Testis (tissue), 3 donors: Measurements from ENCODE around the gene TAS2R13. TPM values are rescaled to one million over a fixed set of nuclear protein-coding genes. Genes with fewer than 3 reads are reported as not detected.

Experiments used
- DNase-seq: peaks from one replicate; pipeline ENCODE4 v3.0.0-alpha.2; 2019
- H3K27ac ChIP-seq, 2 donors: fragments of 200-600 bp; sonication (generic); one replicate each; pipeline ENCODE4 v1.5.1; 2019
- H3K27me3 ChIP-seq: fragments of 200-600 bp; sonication (generic); one replicate; pipeline ENCODE4 v1.5.1; 2019
- H3K36me3 ChIP-seq: fragments of 200-600 bp; sonication (generic); one replicate; pipeline ENCODE4 v1.5.1; 2017; ENCODE audit warnings: low read depth; ENCODE audit errors: missing control alignments
- H3K4me1 ChIP-seq: fragments of 200-600 bp; sonication (generic); one replicate; pipeline ENCODE4 v1.5.1; 2019
- H3K4me3 ChIP-seq, 2 donors: fragments of 200-600 bp; sonication (generic); one replicate each; pipeline ENCODE4 v1.5.1; 2017 to 2019
- H3K9me3 ChIP-seq: fragments of 200-600 bp; sonication (generic); one replicate; pipeline ENCODE4 v1.5.1; 2017
- POLR2A ChIP-seq: fragments of 450-650 bp; IDR thresholded peaks from one replicate; pipeline ENCODE4 v1.6.1; 2017; ENCODE audit warnings: antibody characterized with exemption, mild to moderate bottlenecking, moderate library complexity
- WGBS, 2 donors: methylation state at CpG; one replicate each; pipeline ENCODE4 v1.1.5; 2018; 5-methylcytosine and 5-hydroxymethylcytosine counted together
- intact Hi-C: fragments of 100-400 bp; cut with DNase I; formaldehyde crosslinking; loops from one replicate; pipeline ENCODE4 v1.15.1; 2023; ENCODE audit warnings: low total_unique reads
- polyA plus RNA-seq: library from polyadenylated mRNA; stranded (reverse); fragments of 350-450 nt; fragmentation: Illumina TruSeq; extraction: RNeasy Lipid Tissue Mini Kit (QIAGEN cat#74804); gene quantifications from one replicate; pipeline ENCODE4 v1.2.3, GENCODE V29; 2014; ENCODE audit warnings: low read depth, low replicate concordance; ENCODE audit not compliant: insufficient read depth
- total RNA-seq, 2 donors: library from RNA; depleted of rRNA; stranded (reverse); fragments of >200 nt; gene quantifications; one replicate each; pipeline ENCODE4 v1.2.3, GENCODE V29; 2016
- TF ChIP-seq, protein P1 (sequence below), 3 experiments: fragments of 450-650 bp in 2 of 3; fragments of 200-600 bp in 1 of 3; sonication (generic) in 1 of 3; IDR thresholded peaks; one replicate each; pipeline ENCODE4 v1.5.1; 2016 to 2019; ENCODE audit warnings: antibody characterized with exemption in 3 of 3, mild to moderate bottlenecking in 2 of 3, moderate library complexity in 1 of 3

TAS2R13 gene
- total and polyA plus RNA-seq, 3 donors from 2014 or later: 3.1 to 3.6 TPM; not detected in 1

- no peaks in the 10 kb centered on the region for H3K9me3 ChIP-seq
- no peak overlapping the region for H3K27ac ChIP-seq
- TF ChIP-seq, protein P1, sequence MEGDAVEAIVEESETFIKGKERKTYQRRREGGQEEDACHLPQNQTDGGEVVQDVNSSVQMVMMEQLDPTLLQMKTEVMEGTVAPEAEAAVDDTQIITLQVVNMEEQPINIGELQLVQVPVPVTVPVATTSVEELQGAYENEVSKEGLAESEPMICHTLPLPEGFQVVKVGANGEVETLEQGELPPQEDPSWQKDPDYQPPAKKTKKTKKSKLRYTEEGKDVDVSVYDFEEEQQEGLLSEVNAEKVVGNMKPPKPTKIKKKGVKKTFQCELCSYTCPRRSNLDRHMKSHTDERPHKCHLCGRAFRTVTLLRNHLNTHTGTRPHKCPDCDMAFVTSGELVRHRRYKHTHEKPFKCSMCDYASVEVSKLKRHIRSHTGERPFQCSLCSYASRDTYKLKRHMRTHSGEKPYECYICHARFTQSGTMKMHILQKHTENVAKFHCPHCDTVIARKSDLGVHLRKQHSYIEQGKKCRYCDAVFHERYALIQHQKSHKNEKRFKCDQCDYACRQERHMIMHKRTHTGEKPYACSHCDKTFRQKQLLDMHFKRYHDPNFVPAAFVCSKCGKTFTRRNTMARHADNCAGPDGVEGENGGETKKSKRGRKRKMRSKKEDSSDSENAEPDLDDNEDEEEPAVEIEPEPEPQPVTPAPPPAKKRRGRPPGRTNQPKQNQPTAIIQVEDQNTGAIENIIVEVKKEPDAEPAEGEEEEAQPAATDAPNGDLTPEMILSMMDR (IDR thresholded peaks at IDR 0.05): no peak
- no peak for TF ChIP-seq POLR2A
- intact Hi-C loops: no loop called here
- no peaks in the 10 kb centered on the region for H3K4me1 ChIP-seq
- no peaks in the 10 kb centered on the region for H3K27me3 ChIP-seq
- no peaks in the 10 kb centered on the region for H3K36me3 ChIP-seq
- no peak for DNase-seq
- H3K4me3 ChIP-seq: no peak overlapping the region
These were observed 20.1 kb downstream of the TAS2R13 start for GRCh38 chr12:10889226-10889625.

- intact Hi-C loops: no loop called here
- Histone ChIP-seq H3K36me3 (no peaks in the 10 kb centered on the region), H3K9me3 (no peaks in the 10 kb centered on the region), H3K4me1 (no peaks in the 10 kb centered on the region), H3K4me3 (no peak within 1 kb of the TSS), H3K27ac (no peak within 1 kb of the TSS), H3K27me3 (no peaks in the 10 kb centered on the region)
- no peak for TF ChIP-seq POLR2A
- TF ChIP-seq, protein P1 (IDR thresholded peaks at IDR 0.05): no peak
- no peak for DNase-seq
- WGBS, 2 donors: 89 to 95% methylated on average over 6 of the region's 6 CpGs
These were observed 25.2 kb downstream of the TAS2R13 start, which contains the start of gene PRH1 for GRCh38 chr12:10884086-10884725. Gene PRH1 (minus strand): TSS chr12:10884255. CDS start chr12:10884217, 38 bp downstream.

DNA sequence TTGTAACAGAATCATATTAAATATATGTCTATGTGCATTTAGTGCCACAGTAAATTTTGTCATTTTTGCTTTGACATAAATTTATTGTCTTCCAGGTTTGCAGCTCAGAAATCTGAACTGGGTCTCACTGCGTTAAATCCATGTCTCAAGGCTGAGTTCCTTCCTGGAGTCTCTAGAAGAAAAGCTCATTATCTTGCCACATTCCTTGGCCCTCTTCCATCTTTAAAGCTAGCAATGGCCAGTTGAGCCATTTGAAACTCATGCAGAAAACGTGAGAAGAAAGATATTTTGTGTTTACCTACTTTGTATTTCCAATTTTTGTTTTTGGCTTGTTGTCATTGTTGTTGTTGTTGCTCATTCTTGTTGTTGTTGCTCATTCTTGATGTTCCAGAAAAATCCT lies 36.0 kb downstream of the TAS2R13 start:
- H3K9me3 ChIP-seq: no peaks in the 10 kb centered on the region
- no peak for TF ChIP-seq POLR2A
- TF ChIP-seq, protein P1 (IDR thresholded peaks at IDR 0.05): no peak
- 29 to 59% methylated on average over 2 of the region's 2 CpGs for WGBS, 2 donors
- no peak overlapping the region for H3K4me3 ChIP-seq
- DNase-seq: peak; percentile 31
- intact Hi-C loops: no loop called here
- no peaks in the 10 kb centered on the region for H3K27me3 ChIP-seq
- H3K36me3 ChIP-seq: no peaks in the 10 kb centered on the region
- H3K27ac ChIP-seq: no peak overlapping the region
- H3K4me1 ChIP-seq: no peaks in the 10 kb centered on the region

GRCh38 chr12:10867381-10867780 lies 42.0 kb downstream of the TAS2R13 start:
- intact Hi-C loops: no loop called here
- TF ChIP-seq POLR2A: no peak
- TF ChIP-seq, protein P1 (IDR thresholded peaks at IDR 0.05): no peak
- no peaks in the 10 kb centered on the region for H3K4me1 ChIP-seq
- no peak overlapping the region for H3K4me3 ChIP-seq
- no peaks in the 10 kb centered on the region for H3K27me3 ChIP-seq
- no peaks in the 10 kb centered on the region for H3K36me3 ChIP-seq
- WGBS, 2 donors: 71 to 97% methylated on average over 2 of the region's 2 CpGs
- no peak overlapping the region for H3K27ac ChIP-seq
- DNase-seq: no peak
- no peaks in the 10 kb centered on the region for H3K9me3 ChIP-seq
